GM15510 (cell line): Measurements from ENCODE around the gene SP3.

Experiments
- POLR2A ChIP-seq: IDR thresholded peaks from 3 replicates; pipeline ENCODE4 v1.6.1; 2011; ENCODE audit warnings: borderline replicate concordance; ENCODE audit not compliant: insufficient read length; ENCODE audit errors: extremely low read depth

The SP3 gene

GRCh38 chr2:173909846-173910245 is 55.3 kb downstream of the SP3 start:
- TF ChIP-seq POLR2A, result no peak

GRCh38 chr2:173906626-173907025 is 58.5 kb downstream of the SP3 start:
- TF ChIP-seq POLR2A, result no peak

GRCh38 chr2:173903601-173904394 is 61.4 kb downstream of the SP3 start:
- no peak for TF ChIP-seq POLR2A

- no peak for TF ChIP-seq POLR2A
Measured at GRCh38 chr2:173898996-173899395, 66.2 kb downstream of the SP3 start.

GRCh38 chr2:173898178-173898668 is 67.0 kb downstream of the SP3 start:
- TF ChIP-seq POLR2A, result no peak

- no peak for TF ChIP-seq POLR2A
Measured at GRCh38 chr2:173896755-173897154, 68.4 kb downstream of the SP3 start.

- no peak for TF ChIP-seq POLR2A
Measured at GRCh38 chr2:173892341-173892740, 72.8 kb downstream of the SP3 start.

GRCh38 chr2:173891315-173892037 is 73.7 kb downstream of the SP3 start:
- TF ChIP-seq POLR2A, result no peak

- TF ChIP-seq POLR2A, result no peak
Measured at GRCh38 chr2:173886613-173887012, 78.6 kb downstream of the SP3 start.

GRCh38 chr2:173884025-173884802 is 81.0 kb downstream of the SP3 start:
- TF ChIP-seq POLR2A, result no peak

GRCh38 chr2:173881886-173882285 is 83.3 kb downstream of the SP3 start:
- no peak for TF ChIP-seq POLR2A

- no peak for TF ChIP-seq POLR2A
Measured at GRCh38 chr2:173881461-173881860, 83.7 kb downstream of the SP3 start.

- no peak for TF ChIP-seq POLR2A
Measured at GRCh38 chr2:173880561-173880960, 84.6 kb downstream of the SP3 start.

GRCh38 chr2:173876833-173877413 is 88.2 kb downstream of the SP3 start:
- TF ChIP-seq POLR2A, result no peak

GRCh38 chr2:173874894-173875237 is 90.3 kb downstream of the SP3 start:
- no peak for TF ChIP-seq POLR2A
